Suprapubic skin (tissue), 4 donors: Measurements from ENCODE around the gene DSC2. TPM values are rescaled to one million over a fixed set of nuclear protein-coding genes. Genes with fewer than 3 reads are reported as not detected.

Experiments
- DNase-seq, 2 donors: peaks; one replicate each; pipeline ENCODE4 v3.0.0-alpha.2; 2019; ENCODE audit warnings: low spot score in 2 of 2
- H3K27ac ChIP-seq: fragments of 200-600 bp; sonication (generic); one replicate; pipeline ENCODE4 v1.5.1; 2019
- H3K27me3 ChIP-seq: fragments of 200-600 bp; sonication (generic); one replicate; pipeline ENCODE4 v1.5.1; 2019
- H3K36me3 ChIP-seq: fragments of 200-600 bp; sonication (generic); one replicate; pipeline ENCODE4 v1.5.1; 2019
- H3K4me1 ChIP-seq: fragments of 200-600 bp; sonication (generic); one replicate; pipeline ENCODE4 v1.5.1; 2019
- H3K4me3 ChIP-seq: fragments of 200-600 bp; sonication (generic); one replicate; pipeline ENCODE4 v1.5.1; 2019; ENCODE audit warnings: mild to moderate bottlenecking
- H3K9me3 ChIP-seq: fragments of 200-600 bp; sonication (generic); one replicate; pipeline ENCODE4 v1.5.1; 2019
- EP300 ChIP-seq: sonication (generic); formaldehyde crosslinking; IDR thresholded peaks from one replicate; pipeline ENCODE4 v1.6.1; 2017; ENCODE audit warnings: antibody characterized with exemption
- POLR2A ChIP-seq, 2 donors: fragments of 450-650 bp; IDR thresholded peaks; one replicate each; pipeline ENCODE4 v1.6.1; 2017; ENCODE audit warnings: antibody characterized with exemption in 2 of 2, mild to moderate bottlenecking in 2 of 2, moderate library complexity in 2 of 2
- POLR2AphosphoS5 ChIP-seq, 3 donors: sonication (generic); formaldehyde crosslinking; IDR thresholded peaks; one replicate each; pipeline ENCODE4 v1.6.1; 2017; ENCODE audit warnings: antibody characterized with exemption in 3 of 3
- WGBS: methylation state at CpG from one replicate; pipeline ENCODE4 v1.1.5; 2018; 5-methylcytosine and 5-hydroxymethylcytosine counted together
- total RNA-seq, 4 donors: library from RNA; depleted of rRNA; stranded (reverse); fragments of >200 nt; gene quantifications; one replicate each; pipeline ENCODE4 v1.1.0, GENCODE V29; 2016
- TF ChIP-seq, protein P1 (sequence below), 2 donors: fragments of 200-600 bp in 1 of 2; fragments of 450-650 bp in 1 of 2; sonication (generic) in 1 of 2; IDR thresholded peaks; one replicate each; pipeline ENCODE4 v1.5.1; 2016 to 2019; ENCODE audit warnings: antibody characterized with exemption in 2 of 2, mild to moderate bottlenecking in 1 of 2, moderate library complexity in 1 of 2

The DSC2 gene
- total RNA-seq, 4 donors from 2014 or later: 26.2 to 36.4 (median 32.3) TPM

DNA sequence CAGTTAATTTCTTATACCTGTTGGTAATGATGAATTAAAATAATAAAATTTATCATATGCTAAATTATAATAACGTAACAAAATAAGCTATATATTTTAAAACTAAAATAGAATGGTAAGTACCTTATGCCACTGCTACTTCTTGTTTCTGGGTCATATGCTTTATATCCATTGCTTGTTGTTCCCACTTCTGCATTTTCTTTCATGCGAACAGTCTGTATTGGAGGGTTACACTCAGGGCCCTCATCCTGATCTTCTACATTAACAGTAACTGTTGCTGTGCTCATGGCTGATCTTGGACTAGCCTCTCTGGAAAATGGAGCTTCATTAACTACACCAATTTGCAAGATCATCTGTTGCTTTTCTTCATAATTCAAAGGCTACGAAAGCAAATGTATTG lies 22.2 kb downstream of the DSC2 start:
- H3K4me1 ChIP-seq: no peaks in the 10 kb centered on the region
- no peak overlapping the region for H3K27ac ChIP-seq
- TF ChIP-seq, protein P1, sequence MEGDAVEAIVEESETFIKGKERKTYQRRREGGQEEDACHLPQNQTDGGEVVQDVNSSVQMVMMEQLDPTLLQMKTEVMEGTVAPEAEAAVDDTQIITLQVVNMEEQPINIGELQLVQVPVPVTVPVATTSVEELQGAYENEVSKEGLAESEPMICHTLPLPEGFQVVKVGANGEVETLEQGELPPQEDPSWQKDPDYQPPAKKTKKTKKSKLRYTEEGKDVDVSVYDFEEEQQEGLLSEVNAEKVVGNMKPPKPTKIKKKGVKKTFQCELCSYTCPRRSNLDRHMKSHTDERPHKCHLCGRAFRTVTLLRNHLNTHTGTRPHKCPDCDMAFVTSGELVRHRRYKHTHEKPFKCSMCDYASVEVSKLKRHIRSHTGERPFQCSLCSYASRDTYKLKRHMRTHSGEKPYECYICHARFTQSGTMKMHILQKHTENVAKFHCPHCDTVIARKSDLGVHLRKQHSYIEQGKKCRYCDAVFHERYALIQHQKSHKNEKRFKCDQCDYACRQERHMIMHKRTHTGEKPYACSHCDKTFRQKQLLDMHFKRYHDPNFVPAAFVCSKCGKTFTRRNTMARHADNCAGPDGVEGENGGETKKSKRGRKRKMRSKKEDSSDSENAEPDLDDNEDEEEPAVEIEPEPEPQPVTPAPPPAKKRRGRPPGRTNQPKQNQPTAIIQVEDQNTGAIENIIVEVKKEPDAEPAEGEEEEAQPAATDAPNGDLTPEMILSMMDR (IDR thresholded peaks at IDR 0.05): no peak
- TF ChIP-seq EP300 (no peak), POLR2AphosphoS5 (IDR thresholded peaks at IDR 0.05) (no peak)
- H3K9me3 ChIP-seq: no peaks in the 10 kb centered on the region
- peaks cover 3% of the 10 kb centered on the region for H3K36me3 ChIP-seq
- H3K4me3 ChIP-seq: no peak overlapping the region
- DNase-seq: no peak
- 92% methylated on average over 3 of the region's 3 CpGs for WGBS
- H3K27me3 ChIP-seq: no peaks in the 10 kb centered on the region

DNA sequence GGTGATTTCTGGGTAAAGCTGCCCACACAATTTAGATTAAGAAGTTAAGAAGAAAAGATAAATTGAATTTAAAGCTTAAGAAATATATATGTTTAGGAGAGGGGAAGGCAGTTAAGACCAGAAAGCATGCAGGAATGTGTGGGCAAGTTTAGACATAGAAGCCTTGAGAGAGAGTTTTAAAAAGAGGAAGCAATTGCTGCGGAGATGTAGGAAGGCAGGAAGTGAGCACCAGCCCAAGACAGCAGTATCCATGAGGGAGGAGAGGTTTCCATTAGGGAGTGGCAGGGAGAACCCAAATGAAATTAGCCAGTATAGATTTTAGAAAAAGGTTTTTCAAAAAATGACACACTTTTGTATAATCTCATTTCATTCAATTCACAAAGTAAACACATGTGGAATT lies 24.3 kb downstream of the DSC2 start:
- Histone ChIP-seq H3K9me3 (no peaks in the 10 kb centered on the region), H3K27ac (no peak overlapping the region), H3K36me3 (peaks cover 8% of the 10 kb centered on the region), H3K4me3 (no peak overlapping the region), H3K4me1 (no peaks in the 10 kb centered on the region), H3K27me3 (no peaks in the 10 kb centered on the region)
- no peak for DNase-seq
- 43% methylated on average over 1 of the region's 1 CpG for WGBS
- no peak for TF ChIP-seq POLR2AphosphoS5 (IDR thresholded peaks at IDR 0.05)
- TF ChIP-seq POLR2A (IDR thresholded peaks at IDR 0.05): no peak
- TF ChIP-seq EP300: no peak

DNA sequence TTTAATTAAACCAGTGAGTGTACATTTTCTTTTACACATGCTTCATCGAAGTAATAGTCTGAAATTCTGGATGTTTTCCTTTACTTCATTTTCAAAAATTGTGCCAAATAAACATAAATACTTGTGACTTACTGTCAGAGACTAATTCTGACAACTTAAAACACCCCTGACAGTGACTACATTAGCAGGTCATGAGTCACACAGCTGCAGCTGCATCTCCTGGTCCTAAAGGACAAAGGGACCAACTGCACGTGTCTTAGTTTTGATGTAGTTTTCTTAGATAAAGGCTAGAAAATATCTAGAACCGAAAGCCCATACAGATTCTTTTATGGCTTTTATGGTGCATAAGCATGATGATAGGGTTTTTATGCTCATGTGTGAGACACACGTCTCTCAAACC lies 30.0 kb downstream of the DSC2 start:
- Histone ChIP-seq H3K9me3 (no peaks in the 10 kb centered on the region), H3K27ac (no peak overlapping the region), H3K36me3 (peaks cover 8% of the 10 kb centered on the region), H3K4me1 (no peaks in the 10 kb centered on the region), H3K27me3 (no peaks in the 10 kb centered on the region), H3K4me3 (no peak overlapping the region)
- TF ChIP-seq, protein P1 (IDR thresholded peaks at IDR 0.05): no peak
- TF ChIP-seq POLR2A (IDR thresholded peaks at IDR 0.05) (no peak), EP300 (no peak), POLR2AphosphoS5 (IDR thresholded peaks at IDR 0.05) (no peak)
- no peak for DNase-seq
- WGBS: 84% methylated on average over 4 of the region's 4 CpGs

DNA sequence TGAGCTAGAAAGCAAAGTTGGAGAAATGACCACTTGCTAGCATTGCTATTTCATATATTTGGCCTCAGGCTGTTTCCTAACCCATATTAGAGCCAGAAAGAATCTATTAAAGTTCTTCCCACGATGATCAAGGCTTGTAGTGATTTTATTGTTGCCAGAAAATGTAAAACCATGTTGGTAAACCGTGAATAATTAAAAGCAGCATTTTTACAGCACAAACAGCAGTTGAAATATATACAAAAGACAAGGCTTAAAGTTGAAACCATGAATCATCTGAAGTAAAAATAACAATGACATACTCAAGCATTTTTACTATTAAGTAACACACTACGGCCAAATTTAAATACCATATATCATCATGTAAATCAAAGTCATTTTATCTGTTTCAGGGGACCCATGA lies 32.0 kb downstream of the DSC2 start:
- Histone ChIP-seq H3K4me1 (no peaks in the 10 kb centered on the region), H3K9me3 (no peaks in the 10 kb centered on the region), H3K27me3 (no peaks in the 10 kb centered on the region), H3K4me3 (no peak overlapping the region), H3K36me3 (peaks cover 8% of the 10 kb centered on the region), H3K27ac (no peak overlapping the region)
- WGBS: 25% methylated on average over 3 of the region's 3 CpGs
- DNase-seq: no peak
- TF ChIP-seq EP300 (no peak), POLR2A (IDR thresholded peaks at IDR 0.05) (no peak), POLR2AphosphoS5 (IDR thresholded peaks at IDR 0.05) (no peak)
- TF ChIP-seq, protein P1 (IDR thresholded peaks at IDR 0.05): no peak

DNA sequence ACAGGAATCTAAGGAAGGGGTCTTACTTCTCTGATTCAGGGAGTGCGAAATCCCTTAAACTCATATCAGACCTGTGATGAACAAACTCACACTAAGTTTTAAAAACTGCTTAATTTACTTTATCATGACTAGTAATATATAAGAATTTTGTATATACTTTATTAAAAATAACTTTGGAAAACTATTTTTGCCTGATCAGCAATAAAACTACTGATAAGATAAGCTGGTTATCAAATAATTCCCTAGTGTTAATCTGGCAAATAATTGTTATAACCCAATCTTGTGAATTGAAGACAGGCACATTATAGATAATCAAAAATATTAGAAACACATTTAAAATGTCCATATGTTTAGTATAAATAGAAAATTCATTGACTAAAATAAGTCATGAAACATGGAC lies 36.0 kb downstream of the DSC2 start:
- no peak overlapping the region for H3K27ac ChIP-seq
- no peaks in the 10 kb centered on the region for H3K9me3 ChIP-seq
- peaks cover 3% of the 10 kb centered on the region for H3K36me3 ChIP-seq
- DNase-seq: no peak
- H3K4me3 ChIP-seq: no peak overlapping the region
- TF ChIP-seq POLR2A (IDR thresholded peaks at IDR 0.05) (no peak), POLR2AphosphoS5 (IDR thresholded peaks at IDR 0.05) (no peak), EP300 (no peak)
- TF ChIP-seq, protein P1 (IDR thresholded peaks at IDR 0.05): no peak
- H3K27me3 ChIP-seq: no peaks in the 10 kb centered on the region
- WGBS: 96% methylated on average over 1 of the region's 1 CpG
- peaks cover 8% of the 10 kb centered on the region for H3K4me1 ChIP-seq
